GM21786 (cell line): ENCODE results near the gene LRSAM1.

ENCODE experiments used
- ATAC-seq: cut with Tn5 transposase; IDR thresholded peaks from one replicate; pipeline ENCODE4 v1.9.1; 2021; ENCODE audit not compliant: unreplicated experiment

LRSAM1 gene

DNA sequence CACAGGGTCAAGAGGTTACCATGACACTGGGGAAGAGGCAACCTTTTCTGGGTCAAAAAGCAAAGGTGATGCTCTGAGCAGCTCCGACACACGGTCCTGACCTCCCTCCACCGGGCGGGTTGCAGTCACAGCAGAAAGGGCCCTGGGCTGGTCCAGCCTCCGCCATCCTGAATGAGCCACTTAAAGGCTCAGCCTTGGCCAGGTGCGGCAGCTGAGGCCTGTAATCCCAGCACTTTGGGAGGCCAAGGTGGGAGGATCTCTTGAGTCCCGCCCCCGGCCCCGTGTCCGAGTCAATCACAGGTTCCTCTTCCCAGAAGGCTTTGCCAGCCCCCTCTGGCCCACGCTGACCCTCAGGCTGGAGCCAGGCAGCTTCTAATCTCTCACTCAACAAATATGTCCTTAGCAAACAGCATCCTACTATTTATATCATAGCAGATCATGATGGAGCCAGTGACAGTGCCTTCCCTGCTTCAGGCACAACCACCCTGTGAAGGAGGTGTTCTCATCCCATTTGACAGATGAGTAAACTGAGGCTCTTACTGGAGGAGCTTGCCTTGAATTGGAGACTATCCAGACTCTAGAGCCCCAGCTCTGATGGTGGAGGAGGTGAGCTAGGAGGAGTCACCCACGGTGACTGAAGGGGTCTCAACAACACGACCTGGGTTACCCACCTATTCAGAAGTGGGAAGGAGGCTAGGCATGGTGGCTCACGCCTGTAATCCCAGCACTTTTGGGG, 79.1 kb downstream of the LRSAM1 start:
- no peak for ATAC-seq

DNA sequence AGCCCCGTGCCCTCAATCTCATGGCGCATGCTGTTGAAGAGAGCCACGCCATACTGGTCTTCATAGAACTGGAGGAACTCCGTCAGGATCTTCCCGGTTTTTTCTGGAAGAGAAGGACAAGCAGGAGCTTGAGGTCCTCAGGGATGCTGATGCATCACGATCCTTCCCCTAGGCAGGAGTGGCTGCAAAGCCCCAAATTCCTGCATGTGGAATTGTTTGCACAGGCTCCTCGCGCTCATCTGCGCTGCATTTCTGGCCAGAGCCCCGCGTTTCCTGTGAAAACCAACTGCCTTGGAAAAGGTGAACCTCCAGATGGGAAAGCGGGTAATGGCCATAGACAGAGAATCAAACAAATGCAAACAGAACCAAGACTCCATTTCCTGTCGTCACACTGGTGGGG, 80.4 kb downstream of the LRSAM1 start:
- ATAC-seq = no peak

DNA sequence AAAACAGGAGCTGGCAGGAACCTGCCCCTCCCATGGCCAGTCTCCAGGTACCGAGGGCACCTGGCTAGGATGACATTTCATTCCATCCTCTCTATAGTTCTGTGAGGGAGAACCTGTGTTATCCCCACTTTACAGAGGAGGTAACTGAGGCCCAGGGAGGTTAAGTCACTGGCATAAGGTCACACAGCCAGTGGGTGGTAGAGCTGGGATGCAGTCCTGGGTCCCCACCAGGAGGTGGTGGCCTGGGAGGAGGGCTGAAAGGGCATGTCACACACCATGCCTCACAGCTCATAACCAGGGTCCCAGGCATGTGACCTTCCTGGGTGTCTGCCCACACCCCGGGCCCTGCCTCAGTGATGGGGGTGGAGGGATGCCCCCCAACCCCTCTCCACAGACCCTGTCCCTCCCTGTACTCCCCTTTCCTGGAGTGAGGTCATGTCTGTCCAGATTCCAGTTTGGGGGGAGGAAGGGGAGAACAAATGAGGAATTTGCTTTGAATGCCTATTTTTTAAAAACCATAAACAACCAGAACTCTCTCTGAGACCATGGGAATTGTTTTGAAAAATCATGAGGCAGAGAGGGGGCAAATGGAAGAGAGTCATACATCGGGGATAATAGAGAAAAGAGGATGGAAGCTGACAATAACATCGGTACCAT, 83.1 kb downstream of the LRSAM1 start:
- no peak for ATAC-seq

DNA sequence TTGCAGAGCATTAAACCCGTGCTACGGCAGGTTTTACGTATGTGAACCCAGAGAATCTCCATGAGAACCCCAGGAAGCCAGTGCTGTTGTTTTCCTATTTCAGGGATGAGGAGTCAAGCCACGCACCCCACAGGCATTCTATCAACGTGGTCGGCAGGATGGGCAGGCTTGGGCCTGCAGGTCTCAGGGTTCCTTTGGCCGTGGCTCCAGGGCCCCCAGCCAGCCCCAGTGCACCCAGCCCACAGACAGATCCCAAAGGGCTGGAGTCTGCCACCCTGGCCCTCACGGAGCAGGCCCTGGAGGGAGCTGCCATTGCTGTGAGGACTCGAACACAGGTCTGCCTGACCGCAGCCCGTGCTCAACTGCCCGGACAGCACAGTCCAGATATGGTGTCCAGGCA, 83.6 kb downstream of the LRSAM1 start:
- ATAC-seq = no peak

DNA sequence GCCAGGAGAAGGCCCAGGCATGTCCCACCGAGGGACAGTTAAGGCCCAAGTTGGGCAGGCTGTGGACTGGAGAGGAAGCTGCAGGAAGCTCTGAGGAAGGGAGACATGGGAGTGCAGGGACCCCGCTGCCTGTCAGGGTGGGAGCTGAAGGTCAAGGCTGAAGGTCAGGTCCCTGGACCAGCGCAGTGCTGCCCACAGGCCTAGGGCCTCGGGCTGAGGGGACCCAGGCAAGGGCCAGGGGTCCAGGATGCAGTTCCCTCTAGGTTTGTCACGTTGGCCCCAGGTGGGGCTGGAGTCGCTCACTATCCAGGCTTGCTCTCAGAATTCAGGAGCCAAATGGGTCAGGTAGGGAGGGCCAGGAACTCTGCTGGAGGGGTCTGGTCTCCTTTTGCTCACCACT, 84.1 kb downstream of the LRSAM1 start:
- ATAC-seq = no peak

DNA sequence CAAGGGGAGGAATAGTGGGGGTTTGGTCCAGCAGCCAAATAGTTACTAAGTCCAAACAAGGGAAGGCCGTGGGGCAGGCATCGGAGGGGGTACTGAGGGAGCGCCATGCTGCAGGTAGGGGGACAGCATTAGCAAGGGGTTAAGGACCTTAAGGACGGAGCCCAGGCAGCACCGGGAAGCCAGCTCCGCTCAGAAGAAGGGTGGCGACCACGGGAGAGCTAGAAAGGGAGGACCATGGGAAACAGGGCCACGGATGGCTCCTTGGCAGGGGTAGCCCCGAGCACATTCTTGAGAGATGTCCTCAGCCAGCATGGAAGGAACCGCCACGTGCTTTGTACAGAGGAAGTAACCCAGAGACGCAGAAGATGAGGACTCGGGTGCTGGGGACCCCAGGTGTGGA, 84.5 kb downstream of the LRSAM1 start:
- no peak for ATAC-seq

DNA sequence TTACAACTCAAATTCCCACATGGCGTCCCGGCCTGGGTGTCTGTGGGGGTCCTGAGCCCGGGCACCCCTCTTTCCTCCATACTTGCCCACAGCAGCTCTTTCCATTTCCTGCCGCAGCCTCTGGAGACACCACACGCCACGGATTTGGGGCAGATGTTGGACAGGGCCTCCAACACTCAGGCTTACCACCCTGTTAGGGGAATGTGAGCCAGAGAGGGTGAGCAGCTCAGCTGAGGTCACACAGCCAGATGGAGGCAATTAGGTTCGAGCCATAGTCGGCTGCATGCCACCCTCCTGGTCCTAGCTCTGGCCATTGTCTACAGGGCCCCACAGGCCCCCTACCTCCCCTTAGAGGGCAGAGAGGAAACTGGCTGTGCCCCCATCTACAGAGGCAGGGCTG, 85.2 kb downstream of the LRSAM1 start:
- ATAC-seq = no peak

DNA sequence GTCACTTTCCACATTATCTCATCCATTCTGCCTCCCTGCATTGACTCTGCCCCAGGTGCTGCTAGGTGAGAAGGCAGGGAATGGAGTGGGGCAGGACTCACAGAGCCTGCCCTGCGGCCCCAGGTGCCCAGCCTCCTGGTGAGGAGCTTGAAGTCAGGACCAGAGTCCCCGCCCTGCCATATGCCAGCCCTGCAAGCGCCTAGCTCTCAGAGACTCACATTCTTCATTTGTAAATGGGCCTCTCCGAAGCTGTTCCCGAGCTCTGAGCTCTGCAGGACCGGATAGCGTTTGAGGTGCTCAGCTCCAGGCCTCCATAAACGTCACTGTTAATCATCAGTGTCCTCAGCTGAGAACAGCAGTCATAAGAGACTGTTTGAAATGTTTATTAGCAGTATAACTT, 85.7 kb downstream of the LRSAM1 start:
- no peak for ATAC-seq

DNA sequence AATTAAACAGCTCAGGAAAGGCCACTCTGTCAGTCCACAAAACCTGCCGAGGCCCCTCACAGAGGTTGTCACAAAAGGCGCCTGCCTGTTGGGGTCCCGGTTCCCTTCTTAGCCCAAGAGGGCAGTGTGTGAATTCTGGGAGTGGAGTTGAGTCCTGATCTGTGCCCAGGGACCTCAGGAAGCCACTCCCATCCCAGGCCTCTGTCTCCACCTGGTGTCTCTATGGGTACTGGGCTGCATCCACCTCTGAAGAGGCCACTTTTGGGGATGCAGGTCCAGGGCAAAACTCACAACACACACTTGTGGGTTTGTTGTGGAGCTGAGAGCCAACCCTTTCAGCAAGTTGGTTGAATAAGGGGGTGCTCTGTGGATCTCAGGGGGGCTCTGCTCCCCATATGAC, 86.5 kb downstream of the LRSAM1 start:
- ATAC-seq = no peak

DNA sequence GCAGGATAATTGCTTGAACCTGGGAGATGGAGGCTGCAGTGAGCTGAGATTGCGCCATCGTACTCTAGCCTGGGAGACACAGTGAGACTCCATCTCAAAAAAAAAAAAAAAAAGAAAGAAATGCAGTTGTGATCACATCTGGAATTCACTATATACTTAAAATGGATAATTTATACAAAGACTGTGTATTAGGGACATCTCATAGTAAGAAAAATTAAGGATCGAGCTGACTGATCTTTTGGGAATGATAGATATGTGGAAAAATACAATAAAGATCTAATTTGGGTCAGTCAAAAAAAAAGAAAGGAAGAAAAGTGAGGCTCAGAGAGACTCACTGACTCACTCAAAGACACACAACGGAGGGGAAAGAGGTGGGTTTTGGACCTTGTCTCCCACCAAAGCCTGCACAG, 87.5 kb downstream of the LRSAM1 start:
- ATAC-seq = no peak

DNA sequence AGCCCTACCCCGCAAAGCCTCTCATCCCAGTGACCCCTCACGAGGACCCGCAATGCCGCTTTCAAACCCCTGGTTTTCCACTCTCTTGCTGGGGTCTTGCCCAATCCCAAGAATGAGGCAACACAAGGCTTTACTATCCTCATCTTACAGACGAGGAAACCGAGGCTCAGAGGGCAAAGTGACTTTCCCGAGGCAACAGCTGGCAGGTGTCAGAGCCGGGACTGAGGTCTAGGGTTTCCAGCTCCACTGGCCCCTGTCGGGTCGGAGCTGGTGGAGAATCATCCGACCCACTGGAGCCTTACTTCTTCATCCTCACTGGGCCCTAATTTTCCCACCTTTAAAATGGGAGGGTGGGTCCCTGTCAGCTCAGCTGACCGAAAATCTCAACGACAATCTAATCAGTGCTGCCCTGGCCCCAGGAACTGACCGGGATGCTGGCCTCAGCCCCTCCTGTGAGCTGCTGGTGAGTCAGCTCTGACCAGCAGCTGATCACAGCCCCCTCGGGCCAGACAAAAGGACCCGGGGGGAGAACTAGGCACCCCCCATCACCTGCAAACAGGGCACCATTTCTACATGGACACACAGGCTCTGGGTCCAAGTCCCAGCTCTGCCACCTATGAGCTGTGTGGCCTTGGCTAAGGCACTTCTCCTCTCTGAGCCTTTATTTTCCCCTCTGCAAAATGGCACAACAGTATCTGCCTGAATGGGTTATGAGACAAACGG, 88.1 kb downstream of the LRSAM1 start:
- no peak for ATAC-seq

DNA sequence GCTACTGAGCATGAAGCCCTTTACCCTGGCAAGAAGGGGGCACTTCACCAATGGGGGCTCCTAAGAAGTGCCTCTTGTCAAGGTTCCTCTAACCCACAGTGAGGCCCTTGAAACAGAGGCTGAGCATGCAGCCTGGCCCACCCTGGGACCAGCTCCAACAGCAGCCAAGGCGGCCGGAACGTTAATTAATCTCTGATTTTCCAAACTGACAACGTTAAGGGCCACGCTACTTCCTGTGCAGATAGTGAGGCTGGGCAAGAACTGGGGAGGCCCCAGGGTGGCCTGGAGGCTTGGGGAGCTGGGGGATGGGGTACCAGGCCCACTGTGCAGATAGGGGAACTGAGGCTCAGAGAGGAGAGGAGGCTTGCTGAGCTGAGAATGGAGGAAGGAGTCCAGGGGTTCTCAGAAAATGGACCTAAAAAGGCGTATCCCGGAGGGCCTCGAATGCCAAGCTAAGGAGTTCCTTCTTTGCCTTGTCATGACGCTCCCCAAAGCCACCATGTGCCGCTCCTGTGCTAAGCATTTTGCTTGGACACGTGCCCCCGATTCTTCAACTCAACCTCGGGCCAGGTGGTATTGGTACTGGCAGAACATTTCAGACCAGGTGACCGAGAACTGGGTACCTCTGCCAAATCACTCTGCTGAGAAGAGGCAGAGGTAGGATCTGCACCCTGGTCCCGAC, 88.8 kb downstream of the LRSAM1 start:
- ATAC-seq = no peak

DNA sequence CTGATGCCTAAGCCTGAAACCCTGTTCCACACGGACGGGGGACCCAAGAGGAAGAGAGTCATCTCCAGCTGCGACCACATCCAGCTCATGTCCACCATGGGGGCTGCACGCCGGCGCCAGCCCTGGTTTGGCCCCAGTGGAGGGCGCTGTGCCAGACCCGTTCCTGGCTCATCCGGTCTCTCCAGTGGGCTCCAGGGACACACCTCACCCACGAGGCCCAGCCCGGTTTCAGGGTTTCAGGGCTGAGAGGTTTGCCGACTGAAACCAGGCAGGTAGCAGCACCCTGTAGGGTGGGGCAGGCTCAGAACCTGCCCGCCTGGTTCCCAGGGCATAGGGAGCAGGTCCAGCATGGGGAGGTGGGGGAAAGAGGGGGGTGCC, 89.3 kb downstream of the LRSAM1 start:
- ATAC-seq = no peak

DNA sequence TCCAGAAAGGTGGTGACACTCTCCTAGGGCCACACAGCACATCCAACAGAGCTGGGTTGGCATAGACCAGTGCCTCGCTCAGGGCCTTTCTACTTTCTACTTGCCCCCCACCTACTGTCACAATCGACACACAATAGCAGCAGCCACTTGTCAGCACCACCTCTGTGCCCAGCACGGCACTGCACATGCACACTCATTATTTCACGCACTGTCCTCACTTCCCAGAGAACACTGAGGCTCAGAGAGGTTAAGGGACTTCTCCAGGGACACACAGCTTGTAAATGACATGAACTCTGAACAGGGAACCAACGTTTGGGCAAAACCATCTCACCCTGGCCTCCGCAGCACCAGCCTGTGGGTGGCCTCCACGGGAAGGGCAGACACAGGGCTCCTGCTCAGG, 89.9 kb downstream of the LRSAM1 start:
- ATAC-seq = no peak

DNA sequence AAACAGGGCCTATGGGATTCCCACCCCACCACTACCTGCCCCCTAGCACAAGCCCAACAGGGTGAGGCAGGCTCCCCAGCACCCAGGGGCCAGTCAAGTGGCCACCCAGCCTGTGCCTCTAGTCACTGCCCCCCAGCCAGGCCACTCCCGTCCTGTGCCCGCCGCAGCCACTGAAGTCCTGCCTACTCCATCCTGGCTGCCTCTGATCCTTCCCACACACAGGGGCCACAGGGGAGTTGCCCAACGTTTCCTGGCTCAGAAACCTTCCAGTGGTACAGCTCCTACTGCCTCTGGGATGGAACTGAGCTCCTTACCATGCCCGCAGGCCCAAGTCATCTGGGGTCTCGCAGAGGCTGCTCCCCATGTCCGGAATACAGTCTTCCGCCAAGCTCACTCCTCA, 90.6 kb downstream of the LRSAM1 start:
- no peak for ATAC-seq

DNA sequence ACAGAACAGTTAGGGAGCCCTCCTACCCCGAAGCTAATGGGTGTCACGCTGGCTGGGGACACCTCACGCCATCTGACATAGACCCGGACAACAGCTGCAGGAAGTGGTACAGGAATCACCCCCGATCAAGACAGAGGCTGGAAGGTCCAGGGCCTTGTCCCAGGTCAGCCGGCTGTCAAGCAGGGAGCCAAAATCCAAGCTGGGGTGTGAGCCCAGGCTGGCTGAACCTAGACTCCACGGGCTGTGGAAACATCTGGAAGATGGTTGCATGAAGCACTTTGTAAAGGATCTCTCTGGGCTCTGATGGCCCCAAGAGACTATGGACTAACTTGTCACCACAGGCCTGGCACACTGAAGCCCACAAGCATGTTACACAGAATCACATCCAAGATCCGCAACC, 91.9 kb downstream of the LRSAM1 start:
- no peak for ATAC-seq

DNA sequence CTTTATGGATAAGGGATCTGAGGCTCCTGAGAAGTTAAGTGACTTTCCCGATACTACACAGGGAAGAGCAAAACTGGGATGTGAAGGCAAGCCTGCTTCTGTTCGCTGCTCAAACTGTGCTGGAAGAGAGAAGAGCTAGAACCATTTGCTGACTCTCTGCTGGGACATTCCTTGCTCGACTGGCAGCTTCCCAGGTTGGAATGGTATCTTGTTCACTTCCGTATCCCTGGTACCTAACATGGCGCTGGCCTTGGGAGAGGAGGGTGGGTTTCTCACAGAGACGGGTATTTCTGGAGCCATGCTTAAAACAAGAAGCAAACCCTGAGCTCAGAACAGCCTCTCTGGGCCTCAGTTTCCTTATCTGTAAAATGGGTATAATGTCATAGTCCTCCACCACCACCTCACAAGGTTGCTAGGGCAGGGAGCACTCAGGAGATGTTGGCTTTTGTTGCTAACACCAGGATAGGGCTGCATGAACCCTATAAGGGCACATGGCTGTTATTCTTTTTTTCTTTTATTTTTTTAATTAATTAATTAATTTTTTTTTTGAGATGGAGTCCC, 92.7 kb downstream of the LRSAM1 start:
- no peak for ATAC-seq

DNA sequence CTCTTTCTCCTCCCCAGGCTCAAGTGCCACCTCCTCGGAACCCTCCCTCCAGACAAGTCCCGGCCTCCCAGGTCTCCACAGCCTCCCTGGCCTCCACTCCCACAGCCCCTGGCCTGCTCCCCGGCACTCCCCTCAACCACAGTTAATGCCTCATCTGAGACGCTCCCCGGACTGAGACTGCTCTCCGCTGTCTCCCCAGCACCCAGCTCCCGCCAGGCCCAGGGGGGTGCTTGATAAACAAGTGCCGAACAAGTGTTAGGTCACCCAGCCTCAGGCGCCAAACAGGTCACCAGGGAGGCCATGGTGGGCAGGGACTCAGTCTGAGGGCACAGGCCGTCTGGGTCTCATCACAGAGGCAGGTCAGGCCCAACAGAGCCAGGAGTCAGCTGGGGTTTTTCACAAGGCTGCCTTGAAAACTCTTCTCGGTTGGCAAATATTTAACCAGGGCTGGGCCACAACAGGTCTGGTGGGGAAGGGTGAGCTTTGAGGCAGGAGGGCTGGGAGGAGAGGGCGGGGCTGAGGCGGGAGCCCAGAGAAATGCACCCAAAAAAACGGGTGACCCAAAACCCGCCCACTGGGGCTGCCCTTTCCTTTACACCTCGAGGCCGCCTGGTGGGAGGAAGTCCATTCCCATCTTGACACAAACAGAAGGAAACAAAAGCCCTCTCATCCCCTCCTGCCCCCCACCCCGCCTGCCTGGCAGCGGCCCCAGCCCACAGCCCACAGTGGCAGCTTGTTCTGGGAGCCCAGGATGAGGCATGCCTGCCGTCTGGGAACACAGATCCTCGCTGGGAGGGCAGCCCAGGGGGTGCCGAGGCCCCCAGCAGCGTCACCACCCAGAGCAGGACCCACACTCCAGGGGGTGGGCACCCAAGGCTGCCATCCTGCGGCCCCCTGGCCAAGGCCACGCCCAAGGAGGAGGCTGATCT, 94.2 kb downstream of the LRSAM1 start:
- ATAC-seq = peak; percentile 55

DNA sequence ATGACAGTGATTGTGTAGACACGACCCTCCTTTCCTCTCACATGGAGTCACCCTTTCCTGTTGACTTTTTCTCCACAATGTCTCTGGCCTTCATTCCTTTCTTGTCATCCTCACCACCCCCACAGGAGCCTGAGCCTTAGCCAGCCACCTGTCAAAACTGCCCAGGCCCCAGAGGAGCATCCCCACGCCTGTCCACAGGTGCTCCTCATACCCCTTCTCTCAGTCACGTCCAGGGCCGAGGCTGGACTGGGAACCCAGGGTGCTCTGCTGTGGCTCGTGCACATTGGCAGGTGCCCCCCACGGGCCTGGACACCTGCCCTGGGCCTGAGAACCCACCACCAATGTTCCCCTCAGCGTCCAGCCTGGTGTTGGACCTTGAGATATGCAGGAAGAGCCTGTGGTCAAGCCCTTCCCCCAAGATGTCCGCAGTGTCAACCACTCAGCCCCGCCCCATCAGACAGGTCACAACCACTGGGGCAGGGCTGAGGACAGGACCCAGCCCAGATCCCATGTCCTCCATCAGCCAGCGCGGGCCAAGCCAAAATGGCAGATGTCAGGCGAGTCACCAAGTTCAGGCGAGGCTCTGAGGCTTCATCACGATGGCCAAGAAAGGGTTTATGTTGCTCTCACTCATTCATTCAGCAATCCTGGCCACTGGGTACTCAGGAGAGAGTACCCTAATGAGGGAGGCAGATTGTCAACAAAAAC, 95.0 kb downstream of the LRSAM1 start:
- ATAC-seq = no peak
